ENCODE results near the gene NISCH.
A peak's percentile ranks its signal among the peaks of the same experiment; 100 is the strongest.

NISCH gene

GRCh38 chr3:52455283-52456168 is at the start of gene NISCH:
NISCH (plus strand) TSS chr3:52455604; CDS start chr3:52455642, 38 bp downstream.
- no peak for FAIRE-seq

- no peak for FAIRE-seq
Measured at GRCh38 chr3:52406231-52406661, 49.2 kb upstream of the NISCH start.

- no peak for FAIRE-seq
Measured at GRCh38 chr3:52406791-52407510, 48.5 kb upstream of the NISCH start.

GRCh38 chr3:52407779-52408178 is 47.6 kb upstream of the NISCH start:
- no peak for FAIRE-seq

GRCh38 chr3:52408466-52408865 is 46.9 kb upstream of the NISCH start:
- no peak for FAIRE-seq

DNA sequence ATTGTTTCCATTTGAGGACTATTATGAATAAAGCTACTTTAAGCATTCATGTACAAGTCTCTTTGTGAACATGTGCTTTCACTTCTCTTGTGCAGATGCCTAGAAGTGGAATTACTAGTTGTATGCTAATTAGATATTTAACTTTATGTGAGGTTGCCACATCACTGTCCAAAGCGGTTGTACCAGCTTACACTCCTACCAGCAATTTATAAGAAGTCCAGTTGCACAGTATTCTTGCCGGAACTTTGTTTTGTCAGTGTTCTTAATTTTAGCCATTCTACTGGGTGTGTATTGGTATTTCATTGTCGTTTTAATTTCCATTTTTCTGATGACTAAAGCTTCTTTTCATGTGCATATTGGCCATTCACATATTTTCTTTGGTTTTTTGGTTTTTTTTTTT is 39.6 kb upstream of the NISCH start:
- no peak for FAIRE-seq

DNA sequence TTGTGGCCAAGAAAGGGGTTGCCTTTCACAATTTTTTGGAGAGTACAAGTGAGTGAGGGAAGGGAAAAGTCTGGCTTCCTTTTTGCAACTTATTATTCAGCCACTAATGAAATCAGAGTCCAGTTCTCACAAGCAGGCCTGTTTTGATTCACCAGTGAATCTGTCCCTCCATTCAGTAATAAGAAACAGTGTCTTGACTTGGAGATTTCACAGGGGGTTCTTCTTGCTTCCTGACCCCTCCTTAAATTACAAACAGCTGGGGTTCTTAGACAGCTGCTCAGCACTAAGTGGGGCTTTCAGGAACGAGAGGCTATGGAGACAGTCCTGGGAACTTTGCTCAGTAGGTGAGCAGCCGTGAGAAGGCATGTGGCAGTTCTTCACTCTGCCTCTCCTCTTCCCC is 35.0 kb upstream of the NISCH start:
- no peak for FAIRE-seq

GRCh38 chr3:52422669-52423068 is 32.7 kb upstream of the NISCH start:
- no peak for FAIRE-seq

GRCh38 chr3:52423173-52423572 is 32.2 kb upstream of the NISCH start:
- FAIRE-seq: no peak

- FAIRE-seq: peak; percentile 97
Measured at GRCh38 chr3:52428151-52429005, 27.0 kb upstream of the NISCH start.

- no peak for FAIRE-seq
Measured at GRCh38 chr3:52429031-52429430, 26.4 kb upstream of the NISCH start.

GRCh38 chr3:52429779-52430415 is 25.5 kb upstream of the NISCH start:
- FAIRE-seq: no peak

- no peak for FAIRE-seq
Measured at GRCh38 chr3:52430416-52430810, 25.0 kb upstream of the NISCH start.

GRCh38 chr3:52431459-52432223 is 23.8 kb upstream of the NISCH start:
- no peak for FAIRE-seq

GRCh38 chr3:52432225-52432624 is 23.2 kb upstream of the NISCH start:
- no peak for FAIRE-seq

DNA sequence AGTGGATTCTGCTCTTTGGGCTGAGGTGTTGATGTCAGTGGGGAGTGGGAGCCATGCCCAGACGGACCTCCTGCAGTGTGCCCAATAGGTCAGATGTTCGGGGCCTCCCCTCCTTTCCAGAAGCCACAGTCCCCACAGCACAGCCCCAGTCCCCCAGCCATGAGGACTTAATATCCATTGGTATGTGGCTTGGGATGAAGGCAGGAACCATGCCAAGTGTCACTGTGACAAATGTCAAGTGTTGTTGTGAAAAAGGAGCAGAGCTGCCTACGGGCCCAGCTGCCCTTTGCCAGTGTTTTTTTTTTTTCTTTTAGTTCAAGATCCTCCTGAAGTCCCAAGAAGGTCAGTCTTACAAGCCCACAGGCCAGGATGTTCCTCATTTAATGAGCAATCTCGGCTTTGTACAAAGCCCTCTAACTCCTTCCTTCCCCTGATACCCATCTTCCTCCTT is 22.7 kb upstream of the NISCH start:
- FAIRE-seq: no peak

GRCh38 chr3:52433328-52433995 is 21.9 kb upstream of the NISCH start:
- no peak for FAIRE-seq

- no peak for FAIRE-seq
Measured at GRCh38 chr3:52433996-52434479, 21.4 kb upstream of the NISCH start.

- no peak for FAIRE-seq
Measured at GRCh38 chr3:52434491-52435115, 20.8 kb upstream of the NISCH start.
